GM18505 (cell line): ENCODE measurements around the gene VAPB.

ENCODE experiments used
- ATAC-seq: cut with Tn5 transposase; IDR thresholded peaks from one replicate; pipeline ENCODE4 v1.9.1; 2021; ENCODE audit not compliant: unreplicated experiment
- POLR2A ChIP-seq: IDR thresholded peaks from 4 replicates; pipeline ENCODE4 v1.6.1; 2011; ENCODE audit warnings: borderline replicate concordance; ENCODE audit not compliant: insufficient read depth, insufficient read length; ENCODE audit errors: extremely low read depth

Gene VAPB

DNA sequence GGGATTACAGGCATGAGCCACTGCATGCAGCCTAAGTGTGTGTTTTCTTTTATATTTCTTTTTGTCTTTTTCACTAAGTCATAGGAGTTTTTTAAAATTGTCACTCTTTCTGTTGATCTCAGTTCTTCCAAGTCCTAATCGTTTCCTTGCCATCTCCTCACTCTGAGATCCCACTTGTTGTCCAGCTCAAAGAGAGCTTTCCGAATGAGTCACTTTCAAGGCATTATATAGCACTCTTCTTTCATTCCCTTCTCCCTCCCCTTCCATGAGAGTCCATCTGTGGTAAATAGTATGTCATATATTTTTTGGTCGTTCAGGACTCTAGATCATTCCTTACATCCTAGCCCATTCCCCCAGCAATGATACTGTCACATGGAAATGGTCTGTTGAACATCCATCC, 4.3 kb downstream of the VAPB start:
- ATAC-seq, result no peak
- no peak for TF ChIP-seq POLR2A

DNA sequence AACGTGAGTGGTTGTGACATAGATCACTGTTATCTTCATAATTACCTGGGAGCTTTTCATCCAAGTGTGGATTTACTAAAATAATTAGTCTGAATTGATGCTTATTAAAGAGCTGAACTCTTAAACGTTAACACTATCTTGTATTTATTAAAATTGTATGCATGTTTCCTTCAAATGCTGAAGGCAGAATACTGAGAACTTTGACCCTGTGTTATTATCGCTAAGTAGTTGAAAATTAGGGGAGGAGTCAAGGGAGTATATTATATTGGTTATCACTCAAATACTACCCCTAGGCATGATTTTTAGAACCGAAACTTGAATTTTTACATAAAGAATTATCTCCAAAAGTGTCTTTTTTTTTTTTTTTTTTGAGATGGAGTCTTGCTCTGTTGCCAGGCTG, 5.8 kb downstream of the VAPB start:
- TF ChIP-seq POLR2A, result no peak
- no peak for ATAC-seq

DNA sequence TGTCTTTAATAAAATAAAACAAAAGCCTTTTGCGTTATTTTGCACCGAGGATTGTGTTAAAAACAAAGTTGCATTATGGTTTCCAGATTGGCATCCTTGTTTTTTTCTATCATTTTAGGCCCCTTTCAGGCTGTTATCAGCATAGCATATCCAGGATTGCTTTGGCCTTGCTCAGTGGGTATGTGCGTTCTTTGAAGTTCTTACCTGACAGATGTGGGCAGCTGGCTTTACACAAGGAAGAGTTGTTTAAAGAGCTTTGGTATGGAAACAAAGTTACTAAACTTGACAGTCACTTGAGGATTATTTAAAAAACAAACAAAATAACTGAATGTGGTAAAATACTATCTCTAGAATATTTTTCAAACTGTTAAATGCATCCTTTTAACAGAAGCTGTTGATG, 6.6 kb downstream of the VAPB start:
- no peak for TF ChIP-seq POLR2A
- ATAC-seq, result no peak

DNA sequence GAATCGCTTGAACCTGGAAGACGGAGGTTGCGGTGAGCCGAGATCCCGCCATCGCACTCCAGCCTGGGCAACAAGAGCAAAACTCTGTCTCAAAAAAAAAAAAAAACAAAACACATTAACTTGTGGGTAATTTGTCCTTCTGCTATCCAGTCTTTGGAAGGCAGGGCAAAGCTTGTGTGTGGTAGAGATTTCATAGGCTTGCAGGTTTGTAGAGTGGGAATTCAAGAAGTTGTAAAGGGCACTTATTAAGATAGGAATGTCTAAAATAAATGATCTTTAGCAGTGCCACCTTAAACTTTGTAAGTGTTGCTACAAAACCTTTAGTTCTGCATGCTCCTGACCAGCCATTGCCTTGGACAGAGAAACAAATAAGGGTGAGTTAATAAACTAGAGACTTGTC, 8.4 kb downstream of the VAPB start:
- no peak for ATAC-seq
- no peak for TF ChIP-seq POLR2A

DNA sequence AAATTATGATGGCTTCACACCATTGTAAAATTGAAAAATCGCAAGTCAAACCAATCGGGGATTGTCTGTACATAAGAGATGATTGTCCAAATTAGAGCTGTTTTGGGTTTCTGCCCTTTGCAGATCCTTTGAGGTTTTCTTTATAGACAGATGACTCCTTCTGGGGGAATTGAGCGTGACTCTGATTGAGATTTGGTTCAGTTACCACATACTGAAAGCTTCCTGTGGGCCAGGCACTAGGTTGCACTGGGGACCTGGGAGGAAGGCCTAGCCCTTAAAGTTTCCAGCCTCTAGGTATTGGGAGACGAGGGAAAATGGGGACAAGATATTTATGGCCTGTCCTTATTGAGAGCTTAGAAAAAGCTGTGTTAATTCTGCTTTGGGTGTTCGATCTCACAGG, 9.2 kb downstream of the VAPB start:
- ATAC-seq, result no peak
- no peak for TF ChIP-seq POLR2A

DNA sequence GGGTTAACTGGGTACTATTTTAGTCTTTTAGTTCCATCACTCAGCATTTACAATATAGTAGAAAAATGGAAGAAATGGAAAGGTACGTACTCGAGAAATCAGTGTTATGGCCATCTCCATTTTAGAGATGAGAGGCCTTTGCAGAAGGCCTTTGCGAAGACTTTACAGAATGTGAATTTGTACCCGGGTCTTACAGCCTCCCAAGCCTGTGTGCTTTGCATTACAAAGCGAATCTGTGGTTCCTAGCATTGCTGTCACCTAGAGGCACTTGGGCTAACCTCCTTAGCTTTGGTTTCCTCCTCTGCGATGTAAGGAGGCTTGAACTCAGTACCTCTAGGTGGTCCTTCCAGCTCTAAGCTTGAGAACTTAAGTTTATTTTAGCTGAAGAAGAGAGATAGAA, 10.9 kb downstream of the VAPB start:
- TF ChIP-seq POLR2A, result no peak

DNA sequence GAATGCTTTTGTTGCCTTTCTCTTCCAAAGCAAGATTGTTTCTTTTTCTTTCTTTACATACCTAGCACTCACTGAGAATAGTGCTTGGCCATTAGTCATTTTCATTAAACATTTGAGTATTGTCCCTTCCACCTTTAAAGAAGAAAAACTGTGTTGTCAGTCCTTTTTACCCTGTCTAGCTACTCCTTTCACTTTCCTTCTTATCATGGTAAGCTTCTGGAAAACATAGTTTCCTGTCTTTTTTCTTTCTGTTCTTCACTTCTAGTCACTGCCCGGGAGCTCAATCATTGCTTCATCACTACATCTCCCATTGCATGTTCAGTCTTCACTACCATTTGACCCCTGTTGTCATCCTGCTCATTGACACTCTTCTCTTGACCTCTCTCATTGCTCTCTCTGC, 12.1 kb downstream of the VAPB start:
- no peak for TF ChIP-seq POLR2A
- no peak for ATAC-seq

More for the DNA sequence above, 10.9 kb downstream of the VAPB start:
- ATAC-seq, result no peak

DNA sequence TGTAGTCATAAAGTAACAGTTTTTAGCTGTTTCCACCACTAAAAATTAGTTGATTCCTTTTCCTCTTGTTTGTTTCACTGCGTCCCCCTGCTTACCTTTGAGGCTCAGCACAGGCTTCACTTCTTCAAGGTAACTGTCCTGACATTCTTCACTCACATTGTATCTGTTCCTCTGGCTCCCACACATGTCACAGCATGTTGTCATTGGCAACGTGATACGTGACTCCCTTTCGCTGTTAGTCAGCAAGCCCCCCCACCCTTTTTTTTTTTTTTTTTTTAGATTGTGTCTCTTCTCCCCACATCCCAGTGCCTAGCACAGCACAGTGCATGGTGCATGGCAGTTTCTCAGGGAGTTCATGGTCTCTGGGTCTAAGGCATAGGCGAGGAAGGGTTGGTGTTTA, 13.3 kb downstream of the VAPB start:
- TF ChIP-seq POLR2A, result no peak
- no peak for ATAC-seq

DNA sequence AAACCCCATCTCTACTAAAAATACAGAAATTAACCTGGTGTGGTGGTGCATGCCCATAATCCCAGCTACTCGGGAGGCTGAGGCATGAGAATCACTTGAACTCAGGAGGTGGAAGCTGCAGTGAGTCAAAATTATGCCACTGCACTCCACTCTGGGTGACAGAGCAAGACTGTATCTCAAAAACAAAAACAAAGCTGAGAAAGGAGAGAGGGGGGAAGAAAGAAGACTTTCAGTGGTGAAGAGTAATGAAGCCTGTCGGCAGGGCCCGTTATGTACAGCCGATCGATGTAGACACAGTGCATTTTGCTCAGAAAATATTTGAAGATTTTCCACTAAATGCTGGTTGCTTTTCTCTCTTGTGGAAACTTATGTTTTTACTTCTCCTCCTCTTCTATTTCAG, 13.8 kb downstream of the VAPB start:
- no peak for ATAC-seq
- no peak for TF ChIP-seq POLR2A

DNA sequence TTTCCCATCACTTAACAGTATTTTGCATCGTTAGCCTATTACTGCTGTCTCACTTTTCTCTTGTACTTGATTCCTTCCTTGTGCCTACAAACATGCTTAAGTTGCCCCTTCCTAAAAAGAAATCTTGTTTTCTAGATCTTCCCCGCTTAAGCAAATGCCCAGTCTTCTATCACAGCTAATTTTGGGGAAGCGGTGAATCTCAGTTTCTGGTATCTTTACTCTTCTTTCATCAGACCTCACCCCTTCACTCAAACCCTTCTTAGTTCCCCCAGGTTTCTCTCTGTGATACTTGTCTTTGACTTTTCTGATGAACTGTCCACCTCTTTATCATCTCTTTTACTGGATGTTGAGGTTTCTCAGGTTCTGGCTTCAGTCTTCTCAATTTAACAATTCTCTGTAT, 14.2 kb downstream of the VAPB start:
- ATAC-seq, result no peak
- no peak for TF ChIP-seq POLR2A

DNA sequence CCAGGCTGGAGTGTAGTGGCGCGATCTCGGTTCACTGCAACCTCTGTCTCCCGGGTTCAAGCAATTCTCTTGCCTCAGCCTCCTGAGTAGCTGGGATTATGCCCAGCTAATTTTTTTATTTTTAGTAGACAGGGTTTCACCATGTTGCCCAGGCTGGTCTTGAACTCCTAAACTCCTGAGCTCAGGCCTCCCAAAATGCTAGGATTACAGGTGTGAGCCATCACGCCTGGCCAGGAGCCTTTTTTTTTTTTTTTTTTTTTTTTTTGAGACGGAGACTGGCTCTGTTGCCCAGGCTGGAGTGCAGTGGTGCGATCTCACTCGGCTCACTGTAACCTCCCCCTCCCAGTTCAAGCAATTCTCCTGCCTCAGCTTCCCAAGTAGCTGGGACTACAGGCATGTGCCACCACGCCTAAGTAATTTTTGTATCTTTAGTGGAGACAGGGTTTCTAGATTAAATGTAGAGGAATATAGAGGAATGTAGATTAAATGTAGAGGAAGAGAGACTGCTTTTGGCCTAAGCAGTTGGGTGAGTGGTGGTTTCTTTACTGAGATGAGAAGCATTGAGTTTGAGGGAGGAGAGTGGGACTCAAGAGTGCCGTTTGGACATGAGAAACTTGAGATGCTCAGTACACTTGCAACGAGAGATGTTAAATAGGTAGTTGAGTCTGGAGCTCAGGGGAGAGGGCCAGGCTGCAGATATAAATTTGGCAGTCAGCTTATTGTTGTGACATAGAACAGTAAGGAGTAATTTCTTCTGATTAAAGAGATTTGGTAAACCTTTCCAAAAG, 16.7 kb downstream of the VAPB start:
- no peak for TF ChIP-seq POLR2A
- ATAC-seq, result no peak

DNA sequence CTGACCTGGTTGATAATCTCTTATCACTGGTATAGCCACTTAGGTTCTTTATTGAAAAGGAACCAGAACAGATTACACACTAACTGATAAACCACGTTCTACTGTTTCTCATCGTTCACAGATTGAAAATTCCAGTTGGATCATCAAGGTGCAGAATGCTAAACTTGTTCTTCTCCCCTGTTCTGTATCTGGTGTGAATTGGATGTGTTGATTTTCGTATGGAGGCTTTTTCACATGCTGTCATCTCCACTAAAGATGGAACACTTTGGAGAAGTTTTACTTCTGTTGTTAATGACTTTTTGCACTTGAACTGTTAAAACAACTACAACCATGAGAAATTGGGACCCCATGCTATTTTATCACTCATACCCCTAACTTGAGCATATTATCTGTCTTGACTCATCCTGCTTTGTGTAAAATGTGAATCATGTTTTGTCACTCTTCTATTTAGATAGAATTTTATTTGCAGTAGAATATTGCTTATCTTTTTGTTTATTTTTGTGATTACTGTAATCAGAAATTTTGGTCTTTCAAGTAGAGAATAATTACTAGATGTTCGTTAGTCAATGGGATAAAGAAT, 17.5 kb downstream of the VAPB start:
- ATAC-seq, result no peak
- TF ChIP-seq POLR2A, result no peak

DNA sequence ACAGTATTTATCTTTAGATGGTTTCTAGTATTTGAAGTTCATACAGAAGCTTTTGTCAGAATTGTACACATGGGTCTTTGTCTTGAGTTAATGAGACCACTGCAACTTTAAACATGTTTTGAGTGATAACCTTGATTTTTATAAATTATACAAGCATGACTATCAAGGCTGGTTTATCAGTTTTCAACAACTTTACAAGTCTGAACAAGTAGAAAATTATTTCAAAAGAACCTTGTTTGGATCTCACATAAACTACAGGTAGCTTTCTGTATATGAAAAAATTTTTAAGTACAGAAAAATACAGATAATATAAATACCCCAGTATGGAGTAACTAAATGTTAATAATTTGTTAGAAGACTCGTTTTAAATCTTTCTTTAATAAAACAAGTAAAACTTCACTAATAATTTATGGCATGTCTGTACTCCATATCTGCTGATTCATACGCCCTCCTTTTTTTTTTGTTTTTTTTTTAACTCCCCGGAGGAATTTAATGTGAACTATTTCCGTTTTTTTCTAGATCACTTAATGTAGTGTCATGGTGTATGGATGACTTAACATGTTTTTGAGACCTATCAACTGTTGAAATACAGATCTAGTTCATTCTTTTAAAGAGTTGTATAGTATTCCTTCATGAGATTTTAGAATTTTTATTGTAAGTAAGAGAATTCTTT, 18.3 kb downstream of the VAPB start:
- no peak for ATAC-seq

More for the DNA sequence above, 18.3 kb downstream of the VAPB start:
- TF ChIP-seq POLR2A, result no peak
